Panc1 (cell line): Measurements from ENCODE around the gene SMOC2.

Experiments
- POLR2AphosphoS5 ChIP-seq: IDR thresholded peaks from 2 replicates; pipeline ENCODE4 v1.6.1; 2012; ENCODE audit warnings: mild to moderate bottlenecking, low read depth, low read length, moderate library complexity
- TCF7L2 ChIP-seq: IDR thresholded peaks from 2 replicates; pipeline ENCODE4 v1.6.1; 2011; ENCODE audit warnings: mild to moderate bottlenecking, low read depth, low read length, inconsistent platforms
- TF ChIP-seq, protein P1 (sequence below): fragments of 450-650 bp; IDR thresholded peaks from 2 replicates; pipeline ENCODE4 v1.5.1; 2017; ENCODE audit warnings: mild to moderate bottlenecking

DNA sequence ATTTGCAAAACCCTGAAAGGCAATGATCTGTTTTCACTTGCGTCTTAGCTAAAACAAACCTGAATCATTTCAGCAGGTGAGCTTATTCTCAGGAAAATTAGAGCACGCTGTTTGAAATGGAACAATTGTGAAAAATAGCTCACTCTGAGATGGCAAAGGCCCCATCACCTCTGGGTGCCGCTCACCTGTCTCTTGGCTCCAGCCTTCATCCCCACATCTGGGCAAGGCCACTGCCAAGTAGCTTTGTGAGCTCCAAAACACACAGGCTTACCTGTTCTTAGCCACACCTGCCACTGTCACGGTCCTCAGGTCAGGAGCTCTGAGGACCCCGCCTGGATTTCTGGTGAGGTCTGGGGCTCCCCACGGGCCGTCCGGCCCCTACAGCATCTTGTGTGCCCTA is 66.7 kb downstream of the SMOC2 start:
- TF ChIP-seq, protein P1, sequence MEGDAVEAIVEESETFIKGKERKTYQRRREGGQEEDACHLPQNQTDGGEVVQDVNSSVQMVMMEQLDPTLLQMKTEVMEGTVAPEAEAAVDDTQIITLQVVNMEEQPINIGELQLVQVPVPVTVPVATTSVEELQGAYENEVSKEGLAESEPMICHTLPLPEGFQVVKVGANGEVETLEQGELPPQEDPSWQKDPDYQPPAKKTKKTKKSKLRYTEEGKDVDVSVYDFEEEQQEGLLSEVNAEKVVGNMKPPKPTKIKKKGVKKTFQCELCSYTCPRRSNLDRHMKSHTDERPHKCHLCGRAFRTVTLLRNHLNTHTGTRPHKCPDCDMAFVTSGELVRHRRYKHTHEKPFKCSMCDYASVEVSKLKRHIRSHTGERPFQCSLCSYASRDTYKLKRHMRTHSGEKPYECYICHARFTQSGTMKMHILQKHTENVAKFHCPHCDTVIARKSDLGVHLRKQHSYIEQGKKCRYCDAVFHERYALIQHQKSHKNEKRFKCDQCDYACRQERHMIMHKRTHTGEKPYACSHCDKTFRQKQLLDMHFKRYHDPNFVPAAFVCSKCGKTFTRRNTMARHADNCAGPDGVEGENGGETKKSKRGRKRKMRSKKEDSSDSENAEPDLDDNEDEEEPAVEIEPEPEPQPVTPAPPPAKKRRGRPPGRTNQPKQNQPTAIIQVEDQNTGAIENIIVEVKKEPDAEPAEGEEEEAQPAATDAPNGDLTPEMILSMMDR, result no peak
- no peak for TF ChIP-seq TCF7L2
- no peak for TF ChIP-seq POLR2AphosphoS5
